H9 (cell line): ENCODE results near the gene PPP2R3C. TPM values are rescaled to one million over a fixed set of nuclear protein-coding genes. Genes with fewer than 3 reads are reported as not detected.
A peak's percentile ranks its signal among the peaks of the same experiment; 100 is the strongest.

Source experiments
- DNase-seq: peaks from one replicate; pipeline ENCODE4 v3.0.0-alpha.2; 2017
- H2AFZ ChIP-seq: one replicate; pipeline ENCODE4 v1.6.1; 2013; ENCODE audit warnings: mild to moderate bottlenecking, low read length, control low read depth, moderate library complexity
- H2AK5ac ChIP-seq: 2 replicates; pipeline ENCODE4 v1.6.1; 2013; ENCODE audit warnings: low read length, control low read depth, mixed read lengths; ENCODE audit not compliant: insufficient read length
- H2BK120ac ChIP-seq: one replicate; pipeline ENCODE4 v1.6.1; 2013; ENCODE audit warnings: low read depth, mild to moderate bottlenecking, low read length, control low read depth, inconsistent platforms; ENCODE audit not compliant: poor library complexity, severe bottlenecking
- H2BK12ac ChIP-seq: 2 replicates; pipeline ENCODE4 v1.6.1; 2013; ENCODE audit warnings: low read length, control low read depth, mixed read lengths, low read depth; ENCODE audit not compliant: insufficient read length
- H2BK15ac ChIP-seq: 2 replicates; pipeline ENCODE4 v1.6.1; 2013; ENCODE audit warnings: low read depth, low read length, control low read depth
- H2BK20ac ChIP-seq: one replicate; pipeline ENCODE4 v1.6.1; 2013; ENCODE audit warnings: low read depth, mild to moderate bottlenecking, low read length, control low read depth, inconsistent platforms; ENCODE audit not compliant: poor library complexity, severe bottlenecking
- H2BK5ac ChIP-seq: 2 replicates; pipeline ENCODE4 v1.6.1; 2013; ENCODE audit warnings: low read length, control low read depth, mixed read lengths; ENCODE audit not compliant: insufficient read length
- H3K14ac ChIP-seq: 2 replicates; pipeline ENCODE4 v1.6.1; 2013; ENCODE audit warnings: low read length, control low read depth; ENCODE audit not compliant: insufficient read depth
- H3K18ac ChIP-seq: 2 replicates; pipeline ENCODE4 v1.6.1; 2013; ENCODE audit warnings: low read depth, mild to moderate bottlenecking, mixed read lengths, low read length, control low read depth; ENCODE audit not compliant: insufficient read length
- H3K23ac ChIP-seq: 2 replicates; pipeline ENCODE4 v1.6.1; 2013; ENCODE audit warnings: low read length, control low read depth, mixed read lengths, low read depth; ENCODE audit not compliant: insufficient read length
- H3K23me2 ChIP-seq: 2 replicates; pipeline ENCODE4 v1.6.1; 2013; ENCODE audit warnings: low read depth, mild to moderate bottlenecking, mixed read lengths, low read length, control low read depth; ENCODE audit not compliant: insufficient read length, poor library complexity, severe bottlenecking
- H3K27ac ChIP-seq: 2 replicates; pipeline ENCODE4 v1.5.1; 2013; ENCODE audit warnings: low read length, control low read depth, mixed read lengths, low read depth; ENCODE audit not compliant: insufficient read length
- H3K27me3 ChIP-seq: 2 replicates; pipeline ENCODE4 v1.6.1; 2013; ENCODE audit warnings: low read length, control low read depth, inconsistent platforms; ENCODE audit not compliant: insufficient read depth
- H3K4ac ChIP-seq: 2 replicates; pipeline ENCODE4 v1.6.1; 2013; ENCODE audit warnings: low read depth, mild to moderate bottlenecking, control low read depth, inconsistent platforms, low read length, moderate library complexity
- H3K4me1 ChIP-seq: 2 replicates; pipeline ENCODE4 v1.6.1; 2013; ENCODE audit warnings: low read length, control low read depth, inconsistent platforms; ENCODE audit not compliant: insufficient read depth
- H3K4me2 ChIP-seq: 2 replicates; pipeline ENCODE4 v1.6.1; 2013; ENCODE audit warnings: low read length, control low read depth, mixed read lengths; ENCODE audit not compliant: insufficient read length, insufficient read depth
- H3K56ac ChIP-seq: 2 replicates; pipeline ENCODE4 v1.6.1; 2013; ENCODE audit warnings: low read depth, mild to moderate bottlenecking, mixed read lengths, low read length, control low read depth; ENCODE audit not compliant: insufficient read length
- H3K79me1 ChIP-seq: 2 replicates; pipeline ENCODE4 v1.6.1; 2013; ENCODE audit warnings: low read depth, mild to moderate bottlenecking, moderate library complexity, low read length, control low read depth, inconsistent platforms; ENCODE audit not compliant: insufficient read depth, poor library complexity, severe bottlenecking
- H3K79me2 ChIP-seq: 2 replicates; pipeline ENCODE4 v1.6.1; 2013; ENCODE audit warnings: low read length, control low read depth, inconsistent platforms; ENCODE audit not compliant: insufficient read depth
- H3K9ac ChIP-seq: 2 replicates; pipeline ENCODE4 v1.6.1; 2013; ENCODE audit warnings: low read length, control low read depth, mixed read lengths; ENCODE audit not compliant: insufficient read length; ENCODE audit errors: extremely low read depth
- H3K9me3 ChIP-seq: one replicate; pipeline ENCODE4 v1.6.1; 2013; ENCODE audit warnings: low read depth, low read length, inconsistent platforms; ENCODE audit not compliant: control insufficient read depth
- H3T11ph ChIP-seq: one replicate; pipeline ENCODE4 v1.6.1; 2013; ENCODE audit warnings: mild to moderate bottlenecking, low read length, control low read depth, inconsistent platforms
- H4K20me1 ChIP-seq: one replicate; pipeline ENCODE4 v1.6.1; 2013; ENCODE audit not compliant: control insufficient read depth, insufficient read length, insufficient read depth
- H4K5ac ChIP-seq: 2 replicates; pipeline ENCODE4 v1.6.1; 2013; ENCODE audit warnings: low read depth, mild to moderate bottlenecking, mixed read lengths, low read length, control low read depth; ENCODE audit not compliant: insufficient read length
- H4K8ac ChIP-seq: replicated peaks from 2 replicates; pipeline ENCODE4 v1.6.1; 2013; ENCODE audit warnings: low read length, control low read depth, mixed read lengths, low read depth; ENCODE audit not compliant: insufficient read length
- H4K91ac ChIP-seq: 2 replicates; pipeline ENCODE4 v1.6.1; 2013; ENCODE audit warnings: low read depth, mild to moderate bottlenecking, moderate library complexity, mixed read lengths, low read length, control low read depth; ENCODE audit not compliant: insufficient read length
- H3K27ac Mint-ChIP-seq, 3 experiments: 2 replicates in 2 of 3; 3 replicates in 1 of 3; pipeline ENCODE4 v1.8.0; 2020 to 2021; ENCODE audit warnings: mixed read lengths in 3 of 3, mild to moderate bottlenecking in 1 of 3, moderate library complexity in 1 of 3
- H3K27me3 Mint-ChIP-seq: 2 replicates; pipeline ENCODE4 v1.8.0; 2021; ENCODE audit warnings: low read depth, mild to moderate bottlenecking, moderate library complexity, mixed read lengths
- H3K36me3 Mint-ChIP-seq, 3 experiments: 2 replicates in 2 of 3; 3 replicates in 1 of 3; pipeline ENCODE4 v1.8.0; 2020 to 2021; ENCODE audit warnings: low read depth in 3 of 3, mixed read lengths in 3 of 3; ENCODE audit not compliant: insufficient read depth in 1 of 3
- H3K4me1 Mint-ChIP-seq, 2 experiments: 2 replicates each; pipeline ENCODE4 v1.8.0; 2020; ENCODE audit warnings: mixed read lengths in 2 of 2
- H3K4me3 Mint-ChIP-seq, 2 experiments: 2 replicates in 1 of 2; 3 replicates in 1 of 2; pipeline ENCODE4 v1.8.0; 2020 to 2021; ENCODE audit warnings: mild to moderate bottlenecking in 2 of 2, mixed read lengths in 2 of 2, moderate library complexity in 1 of 2
- H3K9me3 Mint-ChIP-seq, 2 experiments: 2 replicates in 1 of 2; 3 replicates in 1 of 2; pipeline ENCODE4 v1.8.0; 2020; ENCODE audit warnings: mild to moderate bottlenecking in 2 of 2, mixed read lengths in 2 of 2, moderate library complexity in 1 of 2
- CTCF ChIP-seq: fragments of 200-600 bp; sonication (generic); conservative IDR thresholded peaks from 3 replicates; pipeline ENCODE4 v1.8.0; 2021; ENCODE audit warnings: antibody characterized with exemption, mild to moderate bottlenecking
- WGBS: extraction: QIAGEN DNeasy Blood & Tissue Kit; methylation state at CpG from one replicate; pipeline ENCODE4 v1.1.7; 2013; ENCODE audit warnings: missing lambda C conversion rate, low lambda C conversion rate, mixed read lengths; ENCODE audit not compliant: insufficient read length; ENCODE audit errors: extremely low coverage; 5-methylcytosine and 5-hydroxymethylcytosine counted together
- total RNA-seq: library from RNA; stranded (reverse); gene quantifications from 2 replicates; pipeline ENCODE4 v1.2.1, GENCODE V29; 2021

The PPP2R3C gene
- total RNA-seq, 1 experiment from 2014 or later, result 51.1 TPM

GRCh38 chr14:35124127-35124526 is 2.3 kb upstream of the PPP2R3C start:
- Mint-ChIP-seq H3K36me3 (peaks cover 2 to 38% (median 31%) of the 10 kb centered on the region in 3 experiments; a peak in 6 of 7 replicates), H3K27ac (no peak overlapping the region), H3K27me3 (no peaks in the 10 kb centered on the region), H3K4me3 (peak overlapping the region in 1 of 2 experiments; percentile 46; a peak in 1 of 5 replicates), H3K9me3 (no peaks in the 10 kb centered on the region; a peak in 1 of 5 replicates), H3K4me1 (peaks cover 16 to 17% of the 10 kb centered on the region in 2 experiments)
- Histone ChIP-seq H2BK15ac (no peak overlapping the region), H3K14ac (no peak overlapping the region), H3K9ac (no peak overlapping the region), H3K56ac (no peak overlapping the region), H2AK5ac (no peak overlapping the region), H3K79me2 (no peaks in the 10 kb centered on the region), H2BK120ac (no peak overlapping the region), H3K27ac (no peak overlapping the region), H4K20me1 (no peaks in the 10 kb centered on the region), H3K4me2 (no peak overlapping the region), H4K5ac (no peak overlapping the region), H3K23ac (no peak overlapping the region), H2BK12ac (no peak overlapping the region), H3T11ph (no peak overlapping the region), H3K9me3 (no peaks in the 10 kb centered on the region), H3K23me2 (peaks cover 16% of the 10 kb centered on the region), H2BK5ac (no peak overlapping the region), H3K79me1 (peaks cover 2% of the 10 kb centered on the region), H4K8ac (no peak overlapping the region), H3K4ac (no peak overlapping the region), H2BK20ac (no peak overlapping the region), H3K18ac (no peak overlapping the region), H4K91ac (no peak overlapping the region), H2AFZ (no peak overlapping the region), H3K4me1 (no peaks in the 10 kb centered on the region), H3K27me3 (no peaks in the 10 kb centered on the region)
- no peak for TF ChIP-seq CTCF
- no peak for DNase-seq
- WGBS, result no CpG with 5 or more reads among the region's 1 CpG
